DMS79 (cell line): Measurements from ENCODE around the gene CRB1.
"Not testable (repeated sequence)": the region's sequence is repeated elsewhere in the genome, so short reads cannot be mapped to it uniquely, and the experiment has no call there.

Experiments used
- DNase-seq: peaks from one replicate; lab custom pipeline; 2025; lab: John Stamatoyannopoulos, UW

Gene CRB1

GRCh38 chr1:197399755-197400521 is 131.9 kb downstream of the CRB1 start:
- no peak for DNase-seq

GRCh38 chr1:197400522-197400902 is 132.5 kb downstream of the CRB1 start:
- DNase-seq, result no peak

GRCh38 chr1:197402189-197402588 is 134.1 kb downstream of the CRB1 start:
- no peak for DNase-seq

- not testable (repeated sequence) for DNase-seq
These were observed 136.7 kb downstream of the CRB1 start for GRCh38 chr1:197404774-197405173.

- DNase-seq, result not testable (repeated sequence)
These were observed 137.6 kb downstream of the CRB1 start for GRCh38 chr1:197405614-197406013.

- DNase-seq, result no peak
These were observed 145.5 kb downstream of the CRB1 start for GRCh38 chr1:197413564-197413963.

- no peak for DNase-seq
These were observed 147.2 kb downstream of the CRB1 start for GRCh38 chr1:197415221-197415620.

- no peak for DNase-seq
These were observed 150.6 kb downstream of the CRB1 start for GRCh38 chr1:197418693-197419092.

- DNase-seq, result no peak
These were observed 154.9 kb downstream of the CRB1 start for GRCh38 chr1:197422993-197423392.

GRCh38 chr1:197424380-197424779 is 156.3 kb downstream of the CRB1 start:
- DNase-seq, result no peak

GRCh38 chr1:197429372-197429771 is 161.3 kb downstream of the CRB1 start:
- no peak for DNase-seq

- DNase-seq, result no peak
These were observed 167.2 kb downstream of the CRB1 start for GRCh38 chr1:197435224-197435623.

- DNase-seq, result no peak
These were observed 169.5 kb downstream of the CRB1 start for GRCh38 chr1:197437601-197438000.

- no peak for DNase-seq
These were observed 170.1 kb downstream of the CRB1 start for GRCh38 chr1:197438010-197438790.

- DNase-seq, result no peak
These were observed 171.7 kb downstream of the CRB1 start for GRCh38 chr1:197439708-197440280.

- DNase-seq, result no peak
These were observed 172.7 kb downstream of the CRB1 start for GRCh38 chr1:197440715-197441114.

- no peak for DNase-seq
These were observed 174.0 kb downstream of the CRB1 start for GRCh38 chr1:197441999-197442414.

GRCh38 chr1:197444755-197445154 is 176.7 kb downstream of the CRB1 start:
- DNase-seq, result no peak

GRCh38 chr1:197448121-197448779 is 180.2 kb downstream of the CRB1 start:
- no peak for DNase-seq

- DNase-seq, result no peak
These were observed 183.3 kb downstream of the CRB1 start for GRCh38 chr1:197451381-197451780.

- no peak for DNase-seq
These were observed 185.5 kb downstream of the CRB1 start for GRCh38 chr1:197453376-197454058.

GRCh38 chr1:197462539-197462938 is 194.5 kb downstream of the CRB1 start:
- no peak for DNase-seq
